ENCODE measurements around the gene ZNF236. TPM values are rescaled to one million over a fixed set of nuclear protein-coding genes. Genes with fewer than 3 reads are reported as not detected.

Gene ZNF236
- total and polyA plus RNA-seq, 2 donors (not counting 1 experiment from before 2014, with no cell fraction given), result 2.9 to 8.4 TPM

DNA sequence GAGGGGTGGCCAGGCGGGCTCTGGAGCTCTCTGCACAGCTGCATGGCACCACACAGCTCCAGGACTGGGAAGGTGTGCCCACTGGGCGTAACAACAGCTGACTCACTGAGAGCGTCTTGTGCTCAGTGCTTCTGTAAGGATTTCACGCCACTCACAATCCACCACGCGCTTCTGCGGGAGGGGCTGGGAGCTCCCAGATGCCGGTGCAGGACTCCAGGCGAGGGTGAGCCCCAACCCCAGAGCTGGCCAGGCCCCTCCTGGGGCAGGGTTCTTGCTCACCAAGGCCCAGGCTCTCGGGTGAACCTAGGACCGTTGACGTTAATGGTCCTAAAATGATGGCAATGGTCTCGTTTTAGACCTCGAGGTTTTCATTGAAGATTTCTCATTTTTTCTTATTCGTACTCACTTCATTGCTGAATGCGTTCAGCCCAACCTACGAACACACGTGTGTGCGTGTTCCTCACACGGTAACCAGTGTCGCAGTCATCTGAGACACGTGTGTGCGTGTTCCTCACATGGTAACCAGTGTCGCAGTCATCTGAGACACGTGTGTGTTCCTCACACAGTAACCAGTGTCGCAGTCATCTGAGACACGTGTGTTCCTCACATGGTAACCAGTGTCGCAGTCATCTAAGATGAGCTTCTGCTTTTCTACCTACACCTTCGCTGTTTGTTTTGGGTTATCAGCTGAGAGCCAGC, 38.4 kb upstream of the ZNF236 start:
- Histone ChIP-seq H4K20me1 (ENCODE audit: control insufficient read depth, extremely low read depth, insufficient read depth, low read length) (no peaks in the 10 kb centered on the region), H3K9ac (ENCODE audit: insufficient read depth, low read length) (no peak overlapping the region), H2AFZ (ENCODE audit: low read length) (no peak overlapping the region), H3K4me2 (ENCODE audit: extremely low read depth, insufficient read depth, low read length) (no peak overlapping the region), H3K79me2 (ENCODE audit: control insufficient read depth, insufficient read depth, low read length) (no peaks in the 10 kb centered on the region), H3K27me3 (ENCODE audit: control insufficient read depth, insufficient read depth, low read length) (no peaks in the 10 kb centered on the region), H3K36me3 (ENCODE audit: control insufficient read depth, insufficient read depth, low read length) (no peaks in the 10 kb centered on the region), H3K9me3 (ENCODE audit: control insufficient read depth, insufficient read depth, low read depth, low read length) (no peaks in the 10 kb centered on the region), H3K4me1 (ENCODE audit: control insufficient read depth, extremely low read depth, insufficient read depth, low read length) (no peaks in the 10 kb centered on the region), H3K4me3 (replicated peaks in 1 of 4; ENCODE audit: control extremely low read depth in 1 of 4, insufficient read depth in 1 of 4, low read depth in 3 of 4, low read length in 4 of 4) (no peak overlapping the region), H3K27ac (ENCODE audit: insufficient read depth, low read length) (no peak overlapping the region)
- TF ChIP-seq CTCF (conservative IDR thresholded peaks at IDR 0.05 in 1 of 2, IDR thresholded peaks at IDR 0.05 in 1 of 2; ENCODE audit: low read depth in 1 of 2, low read length in 2 of 2), result no peak
- TF ChIP-seq EZH2 (IDR thresholded peaks at IDR 0.05; ENCODE audit: low read length, missing control alignments), result no peak
- no peak for DNase-seq (ENCODE audit: low read depth in 2 of 2)

DNA sequence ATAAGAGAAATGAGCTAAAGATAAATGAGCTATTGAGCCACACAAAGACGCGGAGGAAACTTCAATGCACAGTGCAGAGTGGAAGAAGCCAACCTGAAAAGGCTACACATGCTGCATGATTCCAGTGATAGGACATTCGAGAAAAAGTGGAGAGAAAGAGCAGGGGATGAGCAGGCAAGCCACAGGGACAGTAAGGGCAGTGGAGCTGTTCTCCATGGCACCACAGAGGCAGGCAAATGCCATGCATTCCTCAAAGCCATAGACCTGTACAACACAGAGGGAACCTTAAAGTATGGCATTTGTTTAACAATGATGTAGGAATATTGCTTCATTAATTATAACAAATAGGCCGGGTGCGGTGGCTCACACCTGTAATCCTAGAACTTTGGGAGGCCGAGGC, 36.5 kb upstream of the ZNF236 start:
- H3K4me1 ChIP-seq (ENCODE audit: control insufficient read depth, extremely low read depth, insufficient read depth, low read length), result no peaks in the 10 kb centered on the region
- H3K27ac ChIP-seq (ENCODE audit: insufficient read depth, low read length), result no peak overlapping the region
- no peaks in the 10 kb centered on the region for H3K79me2 ChIP-seq (ENCODE audit: control insufficient read depth, insufficient read depth, low read length)
- H2AFZ ChIP-seq (ENCODE audit: low read length), result no peak overlapping the region
- no peaks in the 10 kb centered on the region for H3K27me3 ChIP-seq (ENCODE audit: control insufficient read depth, insufficient read depth, low read length)
- H3K36me3 ChIP-seq (ENCODE audit: control insufficient read depth, insufficient read depth, low read length), result no peaks in the 10 kb centered on the region
- TF ChIP-seq EZH2 (IDR thresholded peaks at IDR 0.05; ENCODE audit: low read length, missing control alignments) (no peak), CTCF (conservative IDR thresholded peaks at IDR 0.05 in 1 of 2, IDR thresholded peaks at IDR 0.05 in 1 of 2; ENCODE audit: low read depth in 1 of 2, low read length in 2 of 2) (no peak)
- no peaks in the 10 kb centered on the region for H3K9me3 ChIP-seq (ENCODE audit: control insufficient read depth, insufficient read depth, low read depth, low read length)
- no peak overlapping the region for H3K4me3 ChIP-seq (replicated peaks in 1 of 4; ENCODE audit: control extremely low read depth in 1 of 4, insufficient read depth in 1 of 4, low read depth in 3 of 4, low read length in 4 of 4)
- no peak for DNase-seq (ENCODE audit: low read depth in 2 of 2)
- H3K9ac ChIP-seq (ENCODE audit: insufficient read depth, low read length), result no peak overlapping the region
- H4K20me1 ChIP-seq (ENCODE audit: control insufficient read depth, extremely low read depth, insufficient read depth, low read length), result no peaks in the 10 kb centered on the region
- no peak overlapping the region for H3K4me2 ChIP-seq (ENCODE audit: extremely low read depth, insufficient read depth, low read length)

DNA sequence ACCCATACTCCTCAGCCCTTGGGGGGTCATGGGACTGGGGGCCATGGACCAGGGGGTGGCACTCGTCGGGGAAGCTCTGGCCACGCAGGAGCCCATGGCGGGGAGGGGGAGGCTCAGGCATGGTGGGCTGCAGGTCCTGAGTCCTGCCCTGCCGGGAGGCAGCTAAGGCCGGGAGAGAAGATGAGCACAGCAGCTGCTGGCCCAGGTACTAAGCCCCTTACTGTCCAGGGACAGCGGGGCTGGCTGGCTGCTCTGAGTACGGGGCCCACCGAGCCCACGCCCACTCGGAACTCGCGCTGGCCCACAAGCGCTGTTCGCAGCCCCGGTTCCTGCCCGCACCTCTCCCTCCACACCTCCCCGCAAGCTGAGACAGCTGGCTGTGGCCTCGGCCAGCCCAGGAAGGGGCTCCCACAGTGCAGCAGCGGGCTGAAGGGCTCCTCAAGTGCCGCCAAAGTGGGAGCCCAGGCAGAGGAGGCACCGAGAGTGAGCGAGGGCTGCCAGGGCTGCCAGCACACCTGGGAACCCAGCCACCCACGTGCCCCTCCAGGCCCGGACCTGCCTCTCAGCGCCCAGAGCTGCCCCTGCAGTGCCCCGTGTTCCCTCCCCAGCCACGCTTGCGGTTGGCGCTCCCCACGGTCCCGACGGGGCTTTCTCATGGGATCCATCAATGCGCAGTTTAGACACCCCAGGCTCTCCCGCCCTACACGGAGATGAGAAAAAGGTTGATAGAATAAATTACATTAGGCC, 33.6 kb upstream of the ZNF236 start:
- Histone ChIP-seq H3K4me2 (ENCODE audit: extremely low read depth, insufficient read depth, low read length) (no peak overlapping the region), H3K79me2 (ENCODE audit: control insufficient read depth, insufficient read depth, low read length) (no peaks in the 10 kb centered on the region), H3K4me1 (ENCODE audit: control insufficient read depth, extremely low read depth, insufficient read depth, low read length) (no peaks in the 10 kb centered on the region), H3K27ac (ENCODE audit: insufficient read depth, low read length) (no peak overlapping the region), H3K27me3 (ENCODE audit: control insufficient read depth, insufficient read depth, low read length) (no peaks in the 10 kb centered on the region), H4K20me1 (ENCODE audit: control insufficient read depth, extremely low read depth, insufficient read depth, low read length) (no peaks in the 10 kb centered on the region), H3K4me3 (replicated peaks in 1 of 4; ENCODE audit: control extremely low read depth in 1 of 4, insufficient read depth in 1 of 4, low read depth in 3 of 4, low read length in 4 of 4) (no peak overlapping the region), H3K9ac (ENCODE audit: insufficient read depth, low read length) (no peak overlapping the region), H2AFZ (ENCODE audit: low read length) (no peak overlapping the region), H3K9me3 (ENCODE audit: control insufficient read depth, insufficient read depth, low read depth, low read length) (no peaks in the 10 kb centered on the region), H3K36me3 (ENCODE audit: control insufficient read depth, insufficient read depth, low read length) (no peaks in the 10 kb centered on the region)
- TF ChIP-seq EZH2 (IDR thresholded peaks at IDR 0.05; ENCODE audit: low read length, missing control alignments), result no peak
- TF ChIP-seq CTCF (conservative IDR thresholded peaks at IDR 0.05 in 1 of 2, IDR thresholded peaks at IDR 0.05 in 1 of 2; ENCODE audit: low read depth in 1 of 2, low read length in 2 of 2), result no peak
- DNase-seq (ENCODE audit: low read depth in 2 of 2), result no peak

Data from fibroblast of lung (primary cell).